Measurements from ENCODE around the gene DHRS11. TPM values are rescaled to one million over a fixed set of nuclear protein-coding genes. Genes with fewer than 3 reads are reported as not detected.

Gene DHRS11
- total and polyA plus RNA-seq, 8 donors: 8.5 to 339 (median 11.5) TPM

- Histone ChIP-seq H3K4me3 (peak within 1 kb of the TSS; percentile 70 to 100 (median 94)), H3K9me3 (no peaks in the 10 kb centered on the region), H3K27ac (peak within 1 kb of the TSS; percentile 99 to 100 (median 100)), H3K36me3 (peaks cover 0 to 7% (median 0%) of the 10 kb centered on the region in 4 donors), H3K4me1 (peaks cover 41 to 52% (median 48%) of the 10 kb centered on the region in 4 donors), H3K27me3 (no peaks in the 10 kb centered on the region)
- peak; percentile 92 to 98 for DNase-seq
- TF ChIP-seq CTCF (IDR thresholded peaks at IDR 0.05) (no peak), POLR2A (IDR thresholded peaks at IDR 0.05) (peak in 2 of 4 donors; percentile 81 to 93), POLR2AphosphoS5 (IDR thresholded peaks at IDR 0.05) (peak; percentile 67 to 98 (median 98)), EP300 (IDR thresholded peaks at IDR 0.05) (no peak)
- WGBS, 5 donors: 0 to 1% (median 0%) methylated on average over 28 to 71 of the region's 71 CpGs
- intact Hi-C loops (cut with DNase I; ENCODE audit: low total_unique reads): no loop called here
These were observed 47.2 kb upstream of the DHRS11 start, which contains the start of gene GGNBP2 for GRCh38 chr17:36544307-36545076. TSS of gene GGNBP2 (plus strand) at chr17:36544919. CDS start at chr17:36545725, 806 bp downstream.

GRCh38 chr17:36545077-36545464, 46.6 kb upstream of the DHRS11 start:
- Histone ChIP-seq H3K36me3 (peaks cover 0 to 3% (median under 1%) of the 10 kb centered on the region in 4 donors), H3K27me3 (no peaks in the 10 kb centered on the region), H3K27ac (peak overlapping the region; percentile 99 to 100 (median 100)), H3K9me3 (no peaks in the 10 kb centered on the region), H3K4me3 (peak overlapping the region; percentile 70 to 100 (median 94)), H3K4me1 (peaks cover 41 to 58% (median 53%) of the 10 kb centered on the region in 4 donors)
- TF ChIP-seq CTCF (IDR thresholded peaks at IDR 0.05) (no peak), POLR2A (IDR thresholded peaks at IDR 0.05) (no peak), EP300 (IDR thresholded peaks at IDR 0.05) (no peak), POLR2AphosphoS5 (IDR thresholded peaks at IDR 0.05) (no peak)
- 0 to 1% (median 1%) methylated on average over 10 to 34 of the region's 38 CpGs for WGBS, 5 donors
- intact Hi-C loops (cut with DNase I; ENCODE audit: low total_unique reads): no loop called here
- no peak for DNase-seq

- H3K4me1 ChIP-seq: peaks cover 41 to 64% (median 56%) of the 10 kb centered on the region in 4 donors
- no peaks in the 10 kb centered on the region for H3K27me3 ChIP-seq
- peaks cover 0 to 3% (median 0%) of the 10 kb centered on the region in 4 donors for H3K36me3 ChIP-seq
- intact Hi-C loops (cut with DNase I; ENCODE audit: low total_unique reads): no loop called here
- H3K27ac ChIP-seq: peak overlapping the region; percentile 97 to 100 (median 100)
- TF ChIP-seq CTCF (IDR thresholded peaks at IDR 0.05) (no peak), POLR2A (IDR thresholded peaks at IDR 0.05) (peak in 1 of 4 donors; percentile 50), EP300 (IDR thresholded peaks at IDR 0.05) (no peak), POLR2AphosphoS5 (IDR thresholded peaks at IDR 0.05) (peak; percentile 90 to 93 (median 90))
- 0 to 1% (median 0%) methylated on average over 40 to 60 of the region's 60 CpGs for WGBS, 5 donors
- peak overlapping the region; percentile 70 to 100 (median 94) for H3K4me3 ChIP-seq
- no peaks in the 10 kb centered on the region for H3K9me3 ChIP-seq
- DNase-seq: peak; percentile 97 to 99
These were observed 45.9 kb upstream of the DHRS11 start for GRCh38 chr17:36545465-36546417.
